ENCODE results near the gene MDP1.

MDP1 gene

GRCh38 chr14:24215495-24216344 lies at the start of gene MDP1:
MDP1 (minus strand) TSS chr14:24216066; CDS start chr14:24215955, 111 bp downstream.
- peak; percentile 81 for DNase-seq

DNA sequence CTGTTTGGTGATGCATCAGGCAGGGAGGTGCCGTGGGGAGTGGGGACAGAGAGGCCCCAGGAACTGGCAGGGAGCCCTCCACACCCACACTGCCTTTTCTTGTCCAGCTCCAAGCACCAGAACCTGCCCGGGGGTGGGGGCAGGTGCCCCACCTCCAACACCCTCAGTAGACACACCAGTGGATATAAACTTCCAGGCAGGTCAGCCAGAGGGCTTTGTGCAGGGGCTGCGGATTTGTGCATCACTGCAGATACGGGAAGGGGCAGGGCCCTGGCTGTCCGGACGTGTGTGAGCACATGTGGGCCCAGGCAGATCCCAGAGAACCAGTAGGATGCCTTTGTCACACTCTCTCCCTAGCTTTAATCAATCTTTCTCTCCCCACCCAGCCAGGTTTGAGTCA lies 48.4 kb upstream of the MDP1 start:
- DNase-seq = no peak

DNA sequence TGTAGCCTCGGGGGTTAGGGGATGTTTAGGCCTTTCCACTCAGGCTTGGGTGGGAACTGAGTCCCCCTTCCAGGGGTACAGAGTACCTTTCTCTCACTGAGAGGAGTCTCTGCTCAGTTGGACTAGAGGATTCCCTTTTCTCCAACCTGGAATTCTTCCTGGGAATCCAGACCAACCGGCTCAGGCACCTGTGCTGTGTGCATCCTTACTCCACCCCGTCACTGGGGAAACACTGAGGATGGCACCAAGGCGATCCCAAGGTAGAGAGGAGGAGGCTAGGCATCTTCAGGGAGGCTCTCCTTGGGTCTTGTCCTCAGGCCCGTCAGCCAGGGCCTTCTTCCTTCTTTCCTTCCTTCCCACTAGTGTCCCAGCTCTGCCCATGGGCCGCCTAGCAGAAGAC lies 48.0 kb upstream of the MDP1 start:
- no peak for DNase-seq

- DNase-seq = no peak
Observed at GRCh38 chr14:24262821-24263733, 47.2 kb upstream of the MDP1 start, which contains the start of gene TGM1. TGM1 (minus strand) TSS chr14:24263177; CDS start chr14:24262352, 825 bp downstream.

- no peak for DNase-seq
Observed at GRCh38 chr14:24261969-24262327, 46.1 kb upstream of the MDP1 start.

DNA sequence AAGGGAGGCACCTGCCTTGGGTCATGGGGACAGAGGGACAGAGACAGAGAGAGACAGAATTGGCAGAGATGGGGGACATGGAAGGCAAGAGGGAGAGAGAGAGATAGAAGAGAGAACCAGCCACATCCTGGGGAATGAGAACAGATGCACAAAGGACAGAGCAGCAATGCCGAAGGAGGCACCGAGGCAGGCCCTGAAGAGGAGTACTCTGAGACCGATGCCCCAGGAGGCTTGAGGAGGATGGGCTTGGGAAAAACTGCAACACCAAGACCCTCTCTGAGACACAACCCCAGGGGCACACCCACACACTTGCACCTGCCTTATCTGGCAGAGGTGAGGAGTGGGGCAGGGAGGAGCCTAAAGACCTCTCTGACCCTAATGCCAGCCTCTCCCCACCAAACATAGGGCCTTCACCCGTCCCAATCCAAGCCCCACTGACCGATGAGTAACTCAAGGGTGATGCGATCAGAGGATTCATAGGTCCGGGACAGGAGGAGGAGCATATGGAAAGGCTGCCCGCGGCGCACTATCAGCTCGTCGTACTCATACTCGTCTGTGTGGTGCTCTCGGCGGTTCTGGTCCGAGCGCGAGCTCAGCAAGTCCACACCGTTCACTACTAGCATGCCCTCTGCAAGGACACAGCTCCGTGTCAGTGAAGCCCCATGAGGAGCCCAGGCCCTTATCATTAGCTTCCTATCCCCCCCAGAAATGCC lies 45.5 kb upstream of the MDP1 start:
- DNase-seq = no peak

- DNase-seq = no peak
Observed at GRCh38 chr14:24260780-24261157, 44.9 kb upstream of the MDP1 start.

- no peak for DNase-seq
Observed at GRCh38 chr14:24260026-24260779, 44.3 kb upstream of the MDP1 start.

- DNase-seq = no peak
Observed at GRCh38 chr14:24259282-24260025, 43.6 kb upstream of the MDP1 start.

GRCh38 chr14:24258548-24259265 lies 42.8 kb upstream of the MDP1 start:
- DNase-seq = no peak

GRCh38 chr14:24258119-24258518 lies 42.3 kb upstream of the MDP1 start:
- no peak for DNase-seq

- DNase-seq = no peak
Observed at GRCh38 chr14:24256960-24257359, 41.1 kb upstream of the MDP1 start.

DNA sequence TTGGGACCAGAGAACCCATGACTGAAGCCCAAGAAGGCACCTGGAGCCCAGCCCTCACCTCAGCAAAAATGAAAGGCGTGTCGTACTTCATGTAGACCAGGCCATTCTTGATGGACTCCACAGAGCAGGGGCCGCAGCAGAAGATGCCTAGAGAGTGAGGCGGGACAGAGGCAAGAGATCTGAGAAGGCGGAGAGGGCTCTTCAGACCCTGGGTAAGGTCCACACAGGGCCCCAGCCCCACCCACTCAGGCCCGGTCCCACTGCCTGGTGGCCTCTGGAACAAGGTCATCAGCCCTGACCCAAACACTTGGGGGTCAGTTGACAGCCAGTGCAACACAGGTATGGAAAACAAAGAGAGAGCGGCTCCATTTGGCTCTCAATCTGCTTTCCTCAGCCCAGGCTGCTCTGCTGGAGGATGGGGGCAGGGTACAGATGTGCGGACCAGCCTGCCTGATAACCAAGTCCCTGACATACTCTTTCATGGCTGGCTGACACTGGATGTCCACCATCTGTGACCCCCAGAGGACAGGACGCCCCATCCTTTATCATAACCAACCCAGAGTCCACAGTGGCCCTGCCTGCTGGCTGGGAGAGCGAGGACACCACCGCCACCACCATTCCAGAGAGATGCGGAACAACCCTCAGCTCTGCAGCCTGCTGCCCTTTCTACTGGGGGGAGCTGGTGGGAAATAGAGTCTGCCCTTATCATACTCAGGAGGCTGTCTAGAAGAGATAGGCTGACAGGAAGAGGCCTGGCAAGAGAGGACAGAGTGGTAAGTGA lies 40.3 kb upstream of the MDP1 start:
- no peak for DNase-seq

- no peak for DNase-seq
Observed at GRCh38 chr14:24255438-24255837, 39.6 kb upstream of the MDP1 start.

GRCh38 chr14:24254630-24255392 lies 38.9 kb upstream of the MDP1 start:
- no peak for DNase-seq

- no peak for DNase-seq
Observed at GRCh38 chr14:24253936-24254335, 38.1 kb upstream of the MDP1 start.

GRCh38 chr14:24252289-24253124 lies 36.6 kb upstream of the MDP1 start:
- DNase-seq = no peak

DNA sequence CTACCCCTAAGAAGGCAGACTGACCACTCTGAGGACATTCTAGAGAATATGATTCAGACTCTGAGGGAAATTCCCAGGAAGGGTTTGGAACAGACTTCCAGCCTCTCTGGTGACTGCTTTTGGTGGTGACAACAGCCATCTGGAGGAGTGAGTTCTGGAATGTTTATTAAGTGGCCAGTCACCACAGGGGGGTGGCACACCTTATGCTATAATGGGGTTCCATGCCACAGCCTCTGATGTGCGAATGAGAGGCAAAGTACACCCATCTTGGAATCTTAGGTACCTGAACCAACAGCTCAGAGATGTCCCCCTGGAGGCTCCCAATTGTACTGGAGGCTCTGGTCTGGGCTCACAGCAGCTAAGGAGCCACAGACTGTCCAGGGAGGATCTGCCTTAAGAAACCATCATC lies 36.0 kb upstream of the MDP1 start:
- no peak for DNase-seq

Data from activated CD4-positive, alpha-beta T cell treated with anti-CD3 and anti-CD28 coated beads, Interleukin-2, amount 50 U/mL, for 4 hours (primary cell).